Measurements from ENCODE around the gene ADGRG1.

The ADGRG1 gene

DNA sequence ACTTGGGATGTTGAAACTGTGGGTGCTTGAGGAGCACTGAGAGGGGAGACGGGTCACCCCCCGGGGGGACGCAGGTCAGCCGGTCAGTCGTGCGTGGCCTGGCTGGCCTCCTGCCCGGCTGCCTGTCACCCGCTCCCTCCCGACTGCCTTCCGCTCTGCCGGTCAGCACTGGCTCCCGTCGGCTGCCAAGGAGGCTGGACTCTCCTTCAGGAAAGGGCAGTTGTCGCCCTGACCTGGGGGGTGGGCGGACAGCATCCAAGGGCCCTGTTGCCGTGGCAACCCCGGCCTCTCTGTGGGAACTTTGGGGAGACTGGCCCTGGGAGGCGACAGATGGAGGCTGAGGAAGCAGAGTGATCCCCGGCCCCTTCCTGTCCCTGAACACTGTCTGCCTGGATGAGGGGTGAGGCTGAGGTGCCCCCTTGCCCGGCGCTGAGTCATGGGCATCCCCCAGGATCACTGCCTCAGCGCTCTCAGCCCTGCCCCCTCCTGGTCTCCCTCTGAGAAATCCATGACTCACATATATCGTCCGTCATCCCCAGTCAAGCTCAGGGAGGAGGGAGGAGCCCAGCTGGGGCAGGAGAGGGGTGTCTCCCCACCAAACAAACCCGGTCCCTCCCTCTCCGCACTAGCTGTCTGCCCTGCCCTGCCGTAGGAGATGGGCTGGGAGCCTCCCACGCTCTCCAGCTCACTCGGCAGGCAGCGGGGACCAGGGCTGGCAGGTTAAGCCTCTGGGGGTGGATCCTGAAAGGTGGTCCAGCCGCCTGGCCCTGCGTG is at the start of gene ADGRG1:
Gene ADGRG1, plus strand, starts transcription at position 623 of the 774 bp plus-strand sequence. CDS start 21,658 bp downstream, outside the sequence.
- no peak within 1 kb of the TSS for H3K4me3 ChIP-seq (ENCODE audit: low read length)
- no peaks in the 10 kb centered on the region for H4K20me1 ChIP-seq (ENCODE audit: insufficient read depth, low read length)
- no peaks in the 10 kb centered on the region for H3K9me3 ChIP-seq (replicated peaks; ENCODE audit: insufficient read depth, low read length)
- no peak within 1 kb of the TSS for H3K9ac ChIP-seq (ENCODE audit: low read length)
- DNase-seq: no peak
- H2AFZ ChIP-seq (ENCODE audit: low read length): no peak within 1 kb of the TSS
- H3K4me1 ChIP-seq (ENCODE audit: low read length): peaks cover 9% of the 10 kb centered on the region
- H3K9me2 ChIP-seq (replicated peaks; ENCODE audit: insufficient read depth, low read length): no peaks in the 10 kb centered on the region
- H3K4me2 ChIP-seq (ENCODE audit: low read depth, low read length): no peak within 1 kb of the TSS
- TF ChIP-seq, protein P1, sequence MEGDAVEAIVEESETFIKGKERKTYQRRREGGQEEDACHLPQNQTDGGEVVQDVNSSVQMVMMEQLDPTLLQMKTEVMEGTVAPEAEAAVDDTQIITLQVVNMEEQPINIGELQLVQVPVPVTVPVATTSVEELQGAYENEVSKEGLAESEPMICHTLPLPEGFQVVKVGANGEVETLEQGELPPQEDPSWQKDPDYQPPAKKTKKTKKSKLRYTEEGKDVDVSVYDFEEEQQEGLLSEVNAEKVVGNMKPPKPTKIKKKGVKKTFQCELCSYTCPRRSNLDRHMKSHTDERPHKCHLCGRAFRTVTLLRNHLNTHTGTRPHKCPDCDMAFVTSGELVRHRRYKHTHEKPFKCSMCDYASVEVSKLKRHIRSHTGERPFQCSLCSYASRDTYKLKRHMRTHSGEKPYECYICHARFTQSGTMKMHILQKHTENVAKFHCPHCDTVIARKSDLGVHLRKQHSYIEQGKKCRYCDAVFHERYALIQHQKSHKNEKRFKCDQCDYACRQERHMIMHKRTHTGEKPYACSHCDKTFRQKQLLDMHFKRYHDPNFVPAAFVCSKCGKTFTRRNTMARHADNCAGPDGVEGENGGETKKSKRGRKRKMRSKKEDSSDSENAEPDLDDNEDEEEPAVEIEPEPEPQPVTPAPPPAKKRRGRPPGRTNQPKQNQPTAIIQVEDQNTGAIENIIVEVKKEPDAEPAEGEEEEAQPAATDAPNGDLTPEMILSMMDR (IDR thresholded peaks at IDR 0.05; ENCODE audit: low read length): no peak
- no peak within 1 kb of the TSS for H3K27ac ChIP-seq (ENCODE audit: low read length)
- no peaks in the 10 kb centered on the region for H3K36me3 ChIP-seq (replicated peaks; ENCODE audit: insufficient read depth, low read length)
- H3K79me2 ChIP-seq (ENCODE audit: low read length): peaks cover 14% of the 10 kb centered on the region
- no peaks in the 10 kb centered on the region for H3K27me3 ChIP-seq (replicated peaks; ENCODE audit: insufficient read depth, low read length)
- peaks cover 6% of the 10 kb centered on the region; the same call in 1 of the 2 replicates for H3F3A ChIP-seq (ENCODE audit: insufficient read depth, low read length)

DNA sequence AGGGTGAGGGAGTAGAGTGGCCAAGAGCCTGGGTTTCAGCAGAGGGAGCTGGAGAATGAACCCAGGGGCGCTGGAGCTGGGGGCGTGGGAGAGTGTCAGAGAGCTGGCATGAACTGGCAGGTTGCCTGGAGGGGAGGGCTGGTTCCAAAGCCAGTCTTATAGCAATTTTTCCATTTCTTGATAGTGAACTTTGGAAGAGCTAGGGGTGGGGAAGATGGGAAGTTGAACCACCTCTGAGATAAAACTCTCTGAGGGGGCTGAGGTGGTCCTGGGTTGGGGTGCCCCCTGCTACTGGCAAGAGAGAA is 49.1 kb upstream of the ADGRG1 start:
- DNase-seq: no peak
- Histone ChIP-seq H3K9me3 (replicated peaks; ENCODE audit: insufficient read depth, low read length) (no peaks in the 10 kb centered on the region), H3K4me2 (ENCODE audit: low read depth, low read length) (no peak overlapping the region), H4K20me1 (ENCODE audit: insufficient read depth, low read length) (no peaks in the 10 kb centered on the region), H3K79me2 (ENCODE audit: low read length) (no peaks in the 10 kb centered on the region), H2AFZ (ENCODE audit: low read length) (no peak overlapping the region), H3K27me3 (replicated peaks; ENCODE audit: insufficient read depth, low read length) (no peaks in the 10 kb centered on the region), H3K4me3 (ENCODE audit: low read length) (no peak overlapping the region), H3F3A (ENCODE audit: insufficient read depth, low read length) (no peaks in the 10 kb centered on the region), H3K27ac (ENCODE audit: low read length) (no peak overlapping the region), H3K9me2 (replicated peaks; ENCODE audit: insufficient read depth, low read length) (no peaks in the 10 kb centered on the region), H3K36me3 (replicated peaks; ENCODE audit: insufficient read depth, low read length) (no peaks in the 10 kb centered on the region), H3K9ac (ENCODE audit: low read length) (no peak overlapping the region), H3K4me1 (ENCODE audit: low read length) (0 out of 2 replicates have a peak, but pooled peaks cover 3% of the 10 kb centered on the region)
- TF ChIP-seq, protein P1 (IDR thresholded peaks at IDR 0.05; ENCODE audit: low read length): no peak
- TF ChIP-seq EZH2 (optimal IDR thresholded peaks at IDR 0.05; ENCODE audit: low read depth, low read length): no peak

- Histone ChIP-seq H3K4me1 (ENCODE audit: low read length) (no peaks in the 10 kb centered on the region), H3K9ac (ENCODE audit: low read length) (no peak overlapping the region), H3K9me3 (replicated peaks; ENCODE audit: insufficient read depth, low read length) (no peaks in the 10 kb centered on the region), H3K79me2 (ENCODE audit: low read length) (no peaks in the 10 kb centered on the region), H3K4me3 (ENCODE audit: low read length) (no peak overlapping the region), H3K27me3 (replicated peaks; ENCODE audit: insufficient read depth, low read length) (no peaks in the 10 kb centered on the region), H3K9me2 (replicated peaks; ENCODE audit: insufficient read depth, low read length) (no peaks in the 10 kb centered on the region), H3K36me3 (replicated peaks; ENCODE audit: insufficient read depth, low read length) (no peaks in the 10 kb centered on the region), H3K27ac (ENCODE audit: low read length) (no peak overlapping the region), H2AFZ (ENCODE audit: low read length) (no peak overlapping the region), H3K4me2 (ENCODE audit: low read depth, low read length) (no peak overlapping the region), H3F3A (ENCODE audit: insufficient read depth, low read length) (no peaks in the 10 kb centered on the region), H4K20me1 (ENCODE audit: insufficient read depth, low read length) (no peaks in the 10 kb centered on the region)
- no peak for TF ChIP-seq EZH2 (optimal IDR thresholded peaks at IDR 0.05; ENCODE audit: low read depth, low read length)
- DNase-seq: no peak
Observed at GRCh38 chr16:57585051-57585687, 43.3 kb upstream of the ADGRG1 start.

DNA sequence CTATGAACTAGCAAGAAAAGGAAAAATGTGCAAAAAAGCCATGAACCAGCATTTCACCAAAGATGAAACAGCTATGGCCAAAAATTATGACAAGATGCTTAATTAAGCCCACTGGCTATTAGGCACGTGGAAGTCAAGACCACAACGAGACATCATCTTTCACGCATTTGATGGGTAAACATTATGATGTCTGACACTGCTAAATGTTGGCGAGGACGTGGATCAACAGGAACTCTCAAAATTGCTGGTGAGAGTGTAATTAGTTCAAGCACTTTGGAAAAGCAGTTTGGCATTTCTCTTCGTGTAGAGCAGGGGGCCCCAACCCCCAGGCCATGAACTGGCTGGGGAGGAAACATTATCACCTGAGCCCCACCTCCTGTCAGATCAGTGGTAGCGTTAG is 39.6 kb upstream of the ADGRG1 start:
- no peak for DNase-seq
- H3K27ac ChIP-seq (ENCODE audit: low read length): no peak overlapping the region
- H3K9ac ChIP-seq (ENCODE audit: low read length): no peak overlapping the region
- no peaks in the 10 kb centered on the region for H3K27me3 ChIP-seq (replicated peaks; ENCODE audit: insufficient read depth, low read length)
- no peak overlapping the region for H3K4me3 ChIP-seq (ENCODE audit: low read length)
- no peaks in the 10 kb centered on the region for H3K9me2 ChIP-seq (replicated peaks; ENCODE audit: insufficient read depth, low read length)
- no peak for TF ChIP-seq EZH2 (optimal IDR thresholded peaks at IDR 0.05; ENCODE audit: low read depth, low read length)
- no peaks in the 10 kb centered on the region for H3K36me3 ChIP-seq (replicated peaks; ENCODE audit: insufficient read depth, low read length)
- peaks cover 18% of the 10 kb centered on the region for H3K4me1 ChIP-seq (ENCODE audit: low read length)
- H4K20me1 ChIP-seq (ENCODE audit: insufficient read depth, low read length): no peaks in the 10 kb centered on the region
- H3K79me2 ChIP-seq (ENCODE audit: low read length): no peaks in the 10 kb centered on the region
- no peak overlapping the region for H3K4me2 ChIP-seq (ENCODE audit: low read depth, low read length)
- no peaks in the 10 kb centered on the region for H3F3A ChIP-seq (ENCODE audit: insufficient read depth, low read length)
- H2AFZ ChIP-seq (ENCODE audit: low read length): no peak overlapping the region
- no peaks in the 10 kb centered on the region for H3K9me3 ChIP-seq (replicated peaks; ENCODE audit: insufficient read depth, low read length)
